DMS53 (cell line): ENCODE results near the gene RRAGC.

Experiments used
- DNase-seq: peaks from one replicate; lab custom pipeline; 2025; lab: John Stamatoyannopoulos, UW

Gene RRAGC, protein sequence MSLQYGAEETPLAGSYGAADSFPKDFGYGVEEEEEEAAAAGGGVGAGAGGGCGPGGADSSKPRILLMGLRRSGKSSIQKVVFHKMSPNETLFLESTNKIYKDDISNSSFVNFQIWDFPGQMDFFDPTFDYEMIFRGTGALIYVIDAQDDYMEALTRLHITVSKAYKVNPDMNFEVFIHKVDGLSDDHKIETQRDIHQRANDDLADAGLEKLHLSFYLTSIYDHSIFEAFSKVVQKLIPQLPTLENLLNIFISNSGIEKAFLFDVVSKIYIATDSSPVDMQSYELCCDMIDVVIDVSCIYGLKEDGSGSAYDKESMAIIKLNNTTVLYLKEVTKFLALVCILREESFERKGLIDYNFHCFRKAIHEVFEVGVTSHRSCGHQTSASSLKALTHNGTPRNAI

DNA sequence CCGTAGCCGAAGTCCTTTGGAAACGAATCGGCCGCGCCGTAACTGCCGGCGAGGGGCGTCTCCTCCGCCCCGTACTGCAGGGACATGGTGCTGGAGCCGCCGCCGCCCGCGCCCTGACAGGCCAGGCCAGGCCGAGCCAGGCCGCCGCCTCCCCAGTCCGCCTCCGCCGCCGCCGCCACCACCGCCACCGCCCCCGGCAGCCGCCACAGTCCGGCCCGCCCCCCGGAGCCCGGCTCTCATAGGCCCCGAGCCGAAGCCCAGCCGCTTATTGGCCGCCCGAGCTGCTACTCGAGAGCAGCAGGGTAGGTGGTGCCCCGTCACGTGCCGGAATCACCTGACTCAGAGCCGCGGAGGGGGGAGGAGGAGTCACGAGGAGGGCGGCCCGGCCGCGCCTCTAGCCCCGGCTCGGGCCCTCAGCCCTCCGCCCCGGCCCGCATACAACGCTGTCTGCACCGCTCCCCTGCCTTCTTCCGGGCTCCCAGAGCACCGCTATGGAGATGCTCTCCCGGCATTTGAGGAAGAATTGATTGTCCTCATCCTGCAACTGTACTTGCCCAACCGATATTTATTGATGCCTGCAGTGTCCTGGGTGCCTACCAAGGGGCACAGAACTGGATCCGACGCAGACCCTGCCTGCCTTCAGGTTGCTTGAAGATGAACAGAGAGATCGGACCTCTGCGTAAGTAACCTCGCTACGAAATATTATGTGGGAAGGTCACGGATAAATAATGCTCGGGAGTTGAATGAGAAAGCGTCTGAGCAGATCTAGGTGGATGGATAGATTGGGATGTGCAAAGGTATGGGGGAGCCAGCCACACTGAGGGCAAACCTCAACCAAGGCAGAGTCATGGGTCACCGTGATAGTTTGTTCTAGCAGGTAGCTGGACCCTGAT lies at the start of gene RRAGC:
Gene RRAGC (minus strand): TSS at position 212 of the 893 bp plus-strand sequence. CDS start 126 bp downstream, at position 86.
- DNase-seq: peak; percentile 99

DNA sequence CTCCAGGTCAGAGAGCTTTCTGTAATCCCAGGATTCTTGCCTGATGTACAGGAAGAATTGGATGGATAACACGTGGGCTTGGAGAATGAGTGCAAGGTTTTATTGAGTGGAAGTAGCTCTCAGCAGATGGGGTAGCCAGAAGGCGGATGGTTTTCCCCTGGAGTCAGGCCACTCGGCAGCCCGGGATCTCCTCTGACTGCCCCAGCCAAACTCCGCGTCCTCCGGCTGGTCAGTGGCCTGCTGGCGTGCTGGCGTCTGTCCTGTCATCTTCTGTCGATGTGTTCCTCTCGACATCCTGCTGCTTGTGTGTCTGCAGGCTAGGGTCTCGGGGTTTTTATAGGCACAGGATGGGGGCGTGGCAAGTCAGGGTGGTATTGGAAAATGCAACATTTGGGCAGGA lies 49.2 kb upstream of the RRAGC start:
- no peak for DNase-seq

DNA sequence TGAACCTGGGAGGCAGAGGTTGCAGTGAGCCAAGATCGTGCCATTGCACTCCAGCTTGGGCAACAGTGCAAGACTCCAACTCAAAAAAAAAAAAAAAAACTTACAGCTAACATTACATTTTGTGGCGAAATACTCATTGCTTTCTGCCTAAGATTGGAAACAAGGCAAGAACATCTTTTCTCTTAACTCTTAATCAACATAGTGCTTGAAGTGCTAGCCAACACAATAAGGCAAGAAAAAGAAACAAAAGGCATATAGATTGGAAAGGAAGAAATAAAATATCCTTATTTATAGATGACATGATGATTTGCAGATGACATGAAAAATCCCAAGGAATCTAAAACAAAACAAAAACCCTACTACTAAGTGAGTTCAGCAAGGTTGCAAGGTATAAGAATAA lies 46.4 kb upstream of the RRAGC start:
- no peak for DNase-seq

DNA sequence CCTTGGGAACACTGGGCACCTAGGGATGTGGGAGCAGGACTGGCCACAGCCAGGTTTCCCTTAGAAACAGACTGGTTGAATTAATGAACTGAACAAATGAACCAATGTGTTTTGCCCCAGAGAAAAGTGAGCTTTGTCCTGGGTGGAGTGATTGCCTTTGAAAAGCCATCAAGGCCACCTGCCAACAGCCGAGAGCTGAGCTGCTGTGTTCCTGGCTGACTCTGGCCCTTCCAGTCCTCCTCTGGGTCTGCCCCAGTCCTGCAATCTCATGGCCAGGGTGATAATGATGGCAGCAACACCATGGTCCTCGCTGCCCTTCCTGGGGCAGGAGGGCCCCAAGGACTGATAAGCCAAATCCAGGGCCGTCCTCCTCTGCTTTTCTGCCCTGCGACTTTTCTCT lies 40.0 kb upstream of the RRAGC start:
- DNase-seq: no peak

DNA sequence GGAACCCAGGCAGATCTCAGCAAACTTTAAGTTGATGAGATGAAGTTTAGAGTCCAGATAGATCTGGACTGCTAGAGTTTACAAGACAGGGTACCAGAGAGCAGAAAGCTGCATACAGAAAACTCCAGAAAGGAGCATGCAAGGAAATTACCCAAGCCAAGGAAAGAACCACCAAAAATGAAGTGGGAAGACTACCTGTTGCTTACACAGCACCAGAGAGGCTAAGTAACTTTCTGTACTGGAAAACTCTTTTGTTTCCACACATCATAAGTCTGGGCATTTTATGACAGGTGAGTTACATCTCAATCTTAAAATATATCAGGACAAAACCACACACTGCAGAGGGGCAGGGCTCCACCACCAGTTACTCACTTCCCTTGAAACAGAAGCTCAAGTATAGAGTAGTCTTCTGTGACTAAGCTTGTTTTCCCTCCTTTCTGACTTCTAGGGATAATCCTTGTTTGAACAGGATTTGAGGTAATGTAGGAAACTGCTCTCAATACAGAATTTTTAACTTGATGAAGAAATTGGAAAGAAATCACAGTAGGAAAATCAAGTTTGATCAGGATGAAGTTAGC lies 39.2 kb upstream of the RRAGC start:
- DNase-seq: no peak

DNA sequence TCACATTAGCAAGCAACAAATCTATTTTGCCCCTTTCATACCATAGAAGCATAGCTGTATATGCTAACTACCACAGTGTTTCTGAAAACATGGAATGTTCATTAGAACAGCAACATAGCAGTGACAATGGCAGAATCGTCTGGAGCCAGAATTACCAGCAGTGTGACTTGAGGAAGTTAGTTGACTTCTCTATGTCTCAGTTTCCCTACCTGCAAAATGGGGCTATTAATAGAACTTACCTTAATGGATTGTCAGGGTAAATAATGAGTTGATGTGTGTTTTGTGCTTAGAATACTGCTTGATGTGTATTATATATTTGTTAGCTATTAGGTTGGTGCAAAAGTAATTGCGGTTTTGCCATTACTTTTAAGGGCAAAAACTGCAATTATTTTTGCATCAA lies 36.6 kb upstream of the RRAGC start:
- no peak for DNase-seq

DNA sequence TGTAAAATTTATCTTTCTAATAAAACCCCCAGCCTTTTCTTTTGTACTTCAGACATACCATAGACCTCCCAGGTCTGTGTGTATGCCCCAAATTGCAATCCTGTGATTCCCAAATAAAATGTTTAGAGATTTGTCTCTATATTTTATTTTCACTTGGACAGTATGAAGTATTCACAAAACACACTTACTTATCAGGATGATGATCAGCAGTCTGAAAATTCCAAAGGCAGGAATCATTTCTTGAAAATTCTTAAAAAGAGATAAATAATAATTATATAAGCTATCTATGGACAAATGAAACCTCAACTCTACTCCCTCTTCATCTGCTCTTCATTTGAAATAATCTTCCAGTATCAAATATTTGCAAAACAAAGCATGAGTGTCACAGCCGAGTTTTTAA lies 33.4 kb upstream of the RRAGC start:
- DNase-seq: no peak

DNA sequence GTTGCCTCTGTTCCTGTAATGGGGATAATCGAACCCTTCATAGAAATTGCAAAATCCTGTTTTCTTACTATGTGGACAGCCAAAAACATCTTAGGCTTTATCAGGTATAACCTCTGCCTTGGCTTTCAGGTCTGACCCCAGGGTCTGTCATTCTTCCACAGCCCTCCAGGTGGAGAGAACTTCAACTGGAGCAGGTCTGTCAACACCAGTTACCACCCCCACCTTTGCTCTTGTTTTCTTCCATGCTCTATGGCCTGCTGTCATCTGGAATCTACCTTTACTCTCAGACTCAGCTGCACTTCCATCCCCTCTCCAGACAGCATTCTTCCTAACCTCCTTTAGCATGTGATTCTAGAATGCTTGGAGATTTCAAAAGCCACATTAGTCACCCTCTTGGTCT lies 32.2 kb upstream of the RRAGC start:
- DNase-seq: peak; percentile 32

DNA sequence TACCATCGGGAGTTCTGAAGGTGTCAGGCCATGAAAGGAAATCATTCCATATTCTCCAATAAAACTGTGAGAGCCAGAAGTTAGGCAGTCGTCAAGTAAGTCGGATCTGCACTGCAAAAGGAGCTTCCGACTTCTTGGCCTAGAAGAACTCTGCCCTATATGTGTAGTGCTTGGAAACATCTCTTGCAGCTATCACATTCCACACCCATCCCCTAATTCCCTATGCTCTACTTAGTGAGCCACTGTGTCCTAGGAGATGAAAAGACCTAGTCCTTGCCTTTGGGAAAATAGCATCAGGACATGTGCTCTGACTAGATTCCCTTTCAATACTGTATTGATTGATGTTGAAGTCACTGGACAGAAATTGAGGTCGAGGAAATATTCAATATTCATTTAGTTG lies 30.0 kb upstream of the RRAGC start:
- DNase-seq: no peak

DNA sequence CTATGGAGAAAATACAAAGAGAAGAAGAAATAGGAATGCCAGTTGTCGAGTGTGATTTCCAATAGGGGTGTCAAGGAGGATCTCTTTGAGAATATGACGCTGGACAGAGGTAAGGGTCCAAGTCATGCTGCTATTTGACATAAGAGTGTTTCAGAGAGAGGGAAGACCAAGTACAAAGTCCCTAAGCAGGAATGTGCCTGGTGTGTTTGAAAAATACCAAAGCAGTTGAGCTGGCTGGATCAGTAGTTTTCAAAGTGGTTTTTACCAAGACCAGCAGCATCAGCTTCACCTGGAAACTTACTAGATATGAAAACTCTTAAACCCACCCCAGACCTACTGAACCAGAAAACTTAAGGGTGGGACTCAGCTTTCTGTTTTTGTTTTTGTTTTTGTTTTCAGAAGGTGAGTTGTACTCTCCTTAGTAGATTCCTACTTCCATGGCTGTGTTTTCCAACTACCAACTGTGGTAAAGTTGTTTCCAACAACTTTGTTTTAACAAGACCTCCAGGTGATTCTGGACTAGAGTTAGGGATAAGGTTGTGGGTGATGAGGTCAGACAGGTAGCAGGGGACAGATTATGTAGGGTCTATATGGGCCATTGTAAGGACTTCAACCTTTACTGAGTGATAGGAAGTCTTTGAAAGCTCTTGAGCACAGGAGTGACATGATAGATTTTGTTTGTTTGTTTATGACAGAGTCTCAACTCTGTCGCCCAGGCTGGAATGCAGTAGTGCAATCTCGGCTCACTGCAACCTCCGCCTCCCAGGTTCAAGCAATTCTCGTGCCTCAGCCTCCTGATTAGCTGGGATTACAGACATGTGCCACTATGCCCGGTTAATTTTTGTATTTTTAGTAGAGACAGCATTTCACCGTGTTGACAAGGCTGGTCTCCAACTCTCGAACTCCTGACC lies 29.1 kb upstream of the RRAGC start:
- DNase-seq: no peak

DNA sequence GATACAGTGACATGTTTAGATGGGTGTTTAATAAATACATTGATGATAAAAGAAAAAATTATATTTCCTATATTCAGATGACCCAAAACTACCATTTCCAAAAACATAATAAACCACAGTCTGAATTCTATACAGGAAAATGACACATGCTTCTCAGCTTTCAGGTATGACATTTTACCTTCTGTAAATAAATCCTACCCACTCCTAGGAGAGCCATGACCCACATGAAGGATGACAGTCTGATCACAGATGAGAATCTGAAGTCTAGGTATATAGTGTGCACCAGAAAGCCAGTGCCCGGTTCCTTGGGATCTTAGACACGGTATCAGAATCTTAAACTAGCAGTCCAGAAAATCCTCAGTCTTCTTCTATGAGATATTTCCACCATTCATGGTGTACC lies 25.5 kb upstream of the RRAGC start:
- peak; percentile 39 for DNase-seq

DNA sequence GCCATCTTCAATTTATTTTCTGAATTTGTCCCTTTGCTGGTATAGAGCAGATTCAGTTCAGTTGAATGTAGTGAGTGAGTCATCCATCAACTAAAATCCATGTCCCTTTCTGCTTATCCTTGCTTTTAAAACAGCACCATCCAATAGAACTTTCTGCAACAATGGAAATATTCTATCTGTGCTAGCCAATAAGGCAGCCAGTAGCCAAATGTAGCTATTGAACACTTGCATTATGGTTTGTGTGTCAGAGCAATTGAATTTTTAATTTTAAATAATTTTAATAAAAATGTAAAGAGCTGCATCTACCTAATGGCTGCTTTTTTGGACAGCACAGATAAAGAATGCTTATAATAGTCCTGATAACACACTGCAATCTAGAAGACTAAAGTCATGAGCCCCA lies 21.9 kb upstream of the RRAGC start, which contains the start of gene GJA9:
Gene GJA9 (minus strand): TSS at position 101 of the 400 bp plus-strand sequence. CDS start 5,489 bp downstream, outside the sequence.
- DNase-seq: no peak

DNA sequence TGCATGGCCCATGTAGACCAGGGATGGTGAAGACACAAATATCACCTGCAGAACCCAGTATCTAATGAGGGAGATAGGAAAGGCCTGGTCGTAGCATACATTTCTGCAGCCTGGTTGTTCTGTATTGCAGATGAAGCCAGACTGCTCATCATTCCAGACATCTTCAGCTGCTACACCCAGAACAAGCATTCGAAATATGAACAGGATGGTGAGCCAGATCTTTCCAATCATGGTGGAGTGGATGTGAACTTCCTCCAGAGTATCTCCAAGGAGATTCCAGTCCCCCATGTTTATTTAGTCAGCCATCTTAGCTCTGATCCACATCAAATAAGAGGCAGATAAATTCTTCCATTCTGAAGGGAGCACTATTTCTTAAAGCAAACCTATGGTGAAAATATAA lies 16.2 kb upstream of the RRAGC start:
- DNase-seq: no peak

DNA sequence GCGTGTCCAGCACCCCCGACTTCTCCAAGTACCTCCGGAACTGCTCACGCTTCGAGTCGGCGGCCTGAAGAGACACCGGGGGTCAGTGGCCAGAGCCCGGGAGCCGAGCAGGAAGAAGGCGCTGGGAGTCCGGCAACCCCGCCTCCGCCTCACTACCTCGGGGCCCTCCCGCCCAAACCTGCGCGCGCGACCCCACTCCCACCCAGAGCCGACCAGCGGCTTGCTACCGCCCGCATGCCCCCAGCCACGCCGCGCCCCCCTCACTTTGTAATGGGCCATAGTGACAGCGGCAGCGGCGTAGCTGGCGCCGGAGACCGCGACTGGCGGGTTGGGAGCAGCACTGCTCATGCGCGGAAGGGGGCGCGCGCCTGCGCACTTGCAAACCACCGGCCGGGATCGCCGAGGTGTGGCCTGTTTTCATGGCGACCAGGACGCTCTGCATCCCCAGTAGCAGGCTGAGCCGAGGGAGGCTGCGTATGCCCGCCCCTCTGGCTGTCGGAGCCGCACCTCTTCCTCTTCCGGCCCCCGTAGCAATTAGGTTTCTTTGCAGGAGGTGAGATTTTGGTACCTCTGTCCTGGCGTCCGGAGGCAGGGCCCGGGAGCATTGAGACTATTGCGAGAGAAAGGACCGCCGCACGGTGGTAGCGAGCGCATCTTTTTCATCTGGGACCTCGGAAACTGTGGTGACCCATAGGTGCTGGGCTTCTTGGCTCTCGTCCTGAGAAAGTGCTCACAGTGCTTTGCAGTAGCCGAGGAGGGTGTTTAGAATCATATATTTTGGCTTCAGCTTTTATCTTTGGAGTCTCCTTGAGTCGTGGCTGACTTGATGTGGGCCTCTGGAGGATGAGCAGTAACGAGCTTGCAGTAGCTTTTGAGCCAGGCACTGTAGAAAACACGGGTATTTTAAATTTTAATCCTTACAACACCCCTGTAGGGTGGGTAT lies 13.7 kb upstream of the RRAGC start, which contains the start of gene MYCBP:
Gene MYCBP (minus strand): TSS at position 322 of the 943 bp plus-strand sequence. CDS start 43 bp downstream, at position 279.
- DNase-seq: peak; percentile 97

DNA sequence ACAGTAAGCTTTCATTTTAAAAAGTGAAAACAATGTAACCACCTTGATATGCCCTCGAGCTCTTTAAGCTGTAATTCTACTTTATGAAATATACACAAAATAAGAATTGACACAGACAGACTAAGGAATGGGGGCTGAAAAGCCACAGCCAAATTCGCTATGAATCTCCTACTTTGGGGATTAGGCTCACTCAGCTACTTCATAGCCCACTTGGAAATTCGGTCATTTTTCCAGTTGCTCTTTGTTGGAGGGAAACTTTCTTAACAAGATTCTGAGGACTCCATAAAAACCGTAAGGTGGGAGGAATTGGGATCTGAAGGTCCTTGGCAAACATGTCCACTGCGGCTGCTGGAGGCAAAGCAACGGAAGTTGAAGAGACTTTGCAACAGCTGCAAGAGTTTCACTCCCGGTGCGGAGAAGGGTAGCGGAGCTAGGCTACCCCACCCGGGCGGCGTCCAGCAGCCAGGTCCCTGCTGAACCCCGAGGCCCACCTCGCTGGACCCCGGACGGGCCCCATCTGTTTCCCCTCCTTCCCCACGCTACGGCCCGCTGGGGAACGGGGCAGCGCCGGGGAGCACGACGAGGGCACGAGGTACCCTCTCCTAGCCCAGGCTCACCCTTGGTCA lies 12.9 kb upstream of the RRAGC start:
- DNase-seq: peak; percentile 51

DNA sequence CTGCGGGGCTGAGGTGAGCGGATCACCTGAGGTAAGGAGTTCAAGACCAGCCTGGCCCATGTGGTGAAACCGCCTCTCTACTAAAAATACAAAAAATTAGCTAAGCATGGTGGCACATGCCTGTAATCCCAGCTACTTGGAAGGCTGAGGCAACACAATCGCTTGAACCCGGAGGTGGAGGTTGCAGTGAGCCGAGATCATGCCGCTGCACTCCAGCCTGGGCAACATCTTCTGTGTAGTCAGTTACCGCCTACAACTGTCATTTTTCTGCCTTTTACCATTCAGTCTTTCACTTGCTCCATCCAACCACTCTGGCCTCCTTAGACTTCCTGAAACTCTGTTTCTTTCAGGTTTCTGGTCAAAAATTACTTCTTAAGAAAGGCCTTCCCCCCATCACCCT lies 11.4 kb upstream of the RRAGC start:
- DNase-seq: no peak

DNA sequence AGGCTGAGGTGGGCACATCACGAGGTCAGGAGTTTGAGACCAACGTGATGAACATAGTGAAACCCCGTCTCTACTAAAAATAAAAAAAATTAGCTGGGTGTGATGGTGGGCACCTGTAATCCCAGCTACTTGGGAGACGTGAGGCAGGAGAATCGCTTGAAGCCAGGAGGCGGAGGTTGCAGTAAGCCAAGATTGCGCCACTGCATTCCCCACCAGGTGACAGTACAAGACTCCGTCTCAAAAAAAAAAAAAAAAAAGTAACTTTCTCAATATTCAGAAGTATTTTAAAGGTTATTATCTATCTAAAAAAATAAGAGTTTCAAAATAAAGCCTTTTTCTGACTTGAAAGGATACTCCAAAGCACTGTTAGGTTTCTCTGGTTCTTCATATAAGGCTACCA lies 7.6 kb upstream of the RRAGC start:
- DNase-seq: no peak

DNA sequence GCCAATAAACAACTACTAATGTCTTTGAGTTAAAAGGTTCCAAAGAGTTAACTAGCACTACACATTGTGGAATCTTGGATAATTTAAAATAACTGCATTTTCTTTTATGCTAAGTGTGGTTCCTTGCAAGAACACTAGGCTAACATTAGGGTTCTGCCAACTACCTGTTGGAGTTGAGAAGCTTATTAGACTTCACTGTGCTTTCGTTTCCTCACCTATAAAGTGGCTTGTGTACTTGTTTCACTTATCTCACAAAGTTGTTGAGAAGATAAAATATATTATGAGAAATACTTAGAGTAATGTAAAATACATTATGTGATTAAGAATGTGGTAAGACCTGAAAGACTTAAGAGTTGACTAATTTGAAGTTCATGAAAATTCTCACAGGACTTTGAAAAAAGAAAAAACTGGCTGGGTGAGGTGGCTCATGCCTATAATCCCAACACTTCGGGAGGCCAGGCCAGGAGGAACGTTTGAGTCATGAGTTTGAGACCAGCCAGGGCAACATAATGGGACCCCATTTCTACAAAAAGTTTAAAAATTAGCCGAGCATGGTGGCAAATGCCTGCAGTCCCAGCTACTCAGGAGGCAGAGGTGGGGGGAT lies 5.6 kb upstream of the RRAGC start:
- DNase-seq: no peak

DNA sequence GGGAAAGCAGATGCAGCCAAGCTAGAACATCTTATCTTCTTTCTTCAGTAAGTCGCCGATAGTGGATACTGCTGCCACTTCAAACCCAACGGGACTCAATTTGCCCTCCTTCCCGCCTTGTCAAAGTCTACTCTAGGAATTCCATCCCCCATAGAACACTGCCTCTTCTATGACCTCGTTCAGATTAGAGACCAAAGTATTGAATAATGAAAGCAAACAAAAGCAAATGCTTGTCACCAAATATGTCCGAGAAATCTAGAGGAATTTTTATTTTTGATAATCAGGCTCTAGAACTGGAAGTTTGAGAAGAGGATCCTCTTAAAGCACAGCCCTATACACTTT lies 853 bp upstream of the RRAGC start:
- no peak for DNase-seq
